H1 (cell line): ENCODE results near the gene ZNF33A.

Experiments used
- CBX5 ChIP-seq: fragments of 300-800, 300-1000 bp; sonication (generic); IDR thresholded peaks from 2 replicates; pipeline ENCODE4 v1.7.1; 2016; ENCODE audit warnings: antibody characterized with exemption, low read length, low read depth
- EP300 ChIP-seq, 2 experiments: IDR thresholded peaks; 1 replicate in 1 of 2; 2 replicates in 1 of 2; pipeline ENCODE4 v1.6.1; 2011 to 2012; ENCODE audit warnings: low read depth in 2 of 2, low read length in 2 of 2, mild to moderate bottlenecking in 2 of 2, borderline replicate concordance in 1 of 2, inconsistent platforms in 1 of 2, moderate library complexity in 1 of 2
- EZH2 ChIP-seq: fragments of 200-600 bp; sonication (generic); IDR thresholded peaks from 2 replicates; pipeline ENCODE4 v1.7.1; 2012; ENCODE audit warnings: low read depth, mild to moderate bottlenecking, moderate library complexity, low read length, inconsistent platforms; ENCODE audit not compliant: severe bottlenecking
- ZNF274 ChIP-seq: IDR thresholded peaks from 2 replicates; pipeline ENCODE4 v1.7.0; 2012; ENCODE audit warnings: low read length, borderline replicate concordance; ENCODE audit errors: extremely low read depth
- TF ChIP-seq, protein P1 (sequence below), 3 experiments: IDR thresholded peaks; 1 replicate in 2 of 3; 2 replicates in 1 of 3; pipeline versions ENCODE4 v1.5.1 to v1.6.1; 2011; ENCODE audit warnings: low read length in 3 of 3, mild to moderate bottlenecking in 3 of 3, inconsistent platforms in 2 of 3, low read depth in 1 of 3, moderate library complexity in 1 of 3; ENCODE audit not compliant: insufficient read depth in 1 of 3; ENCODE audit errors: control extremely low read depth in 1 of 3

DNA sequence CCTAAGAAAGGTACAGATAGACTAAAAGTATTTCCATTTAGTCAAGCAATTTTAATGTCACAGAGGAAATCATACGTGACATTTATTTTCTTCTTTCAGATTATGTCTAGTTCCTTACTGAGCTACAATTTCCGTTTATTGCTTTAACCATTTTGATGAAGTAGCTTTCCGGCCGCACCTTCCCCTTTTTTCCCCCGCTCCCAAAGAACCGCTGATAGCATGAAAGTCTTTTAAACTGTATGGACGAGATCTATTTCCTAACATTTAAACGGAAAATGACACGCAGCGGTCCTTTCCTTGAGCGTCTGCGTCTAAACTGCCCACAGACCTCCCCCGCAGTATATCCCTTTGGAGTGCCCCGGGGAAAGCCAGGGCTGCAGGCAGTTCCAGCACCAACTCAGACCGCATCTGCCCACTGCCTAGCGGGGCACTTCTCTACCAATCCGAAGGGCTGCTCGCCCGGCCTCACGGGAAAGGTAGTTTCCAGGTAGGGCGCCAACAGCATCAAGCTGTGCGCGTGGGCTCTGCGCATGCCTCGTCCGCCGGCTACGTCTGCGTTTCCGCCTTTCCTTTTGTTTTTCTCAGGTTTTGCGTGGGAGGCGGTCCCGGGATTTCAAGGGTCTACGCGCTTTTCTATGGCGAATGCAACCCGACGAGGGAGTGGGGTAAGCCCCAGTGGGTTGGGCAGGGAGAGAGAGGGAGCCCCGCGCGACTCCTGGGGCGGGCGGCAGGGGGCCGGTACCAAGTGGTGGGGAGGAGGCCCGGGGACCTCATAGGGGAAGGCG is at the start of gene ZNF33A:
- TF ChIP-seq, protein P1, sequence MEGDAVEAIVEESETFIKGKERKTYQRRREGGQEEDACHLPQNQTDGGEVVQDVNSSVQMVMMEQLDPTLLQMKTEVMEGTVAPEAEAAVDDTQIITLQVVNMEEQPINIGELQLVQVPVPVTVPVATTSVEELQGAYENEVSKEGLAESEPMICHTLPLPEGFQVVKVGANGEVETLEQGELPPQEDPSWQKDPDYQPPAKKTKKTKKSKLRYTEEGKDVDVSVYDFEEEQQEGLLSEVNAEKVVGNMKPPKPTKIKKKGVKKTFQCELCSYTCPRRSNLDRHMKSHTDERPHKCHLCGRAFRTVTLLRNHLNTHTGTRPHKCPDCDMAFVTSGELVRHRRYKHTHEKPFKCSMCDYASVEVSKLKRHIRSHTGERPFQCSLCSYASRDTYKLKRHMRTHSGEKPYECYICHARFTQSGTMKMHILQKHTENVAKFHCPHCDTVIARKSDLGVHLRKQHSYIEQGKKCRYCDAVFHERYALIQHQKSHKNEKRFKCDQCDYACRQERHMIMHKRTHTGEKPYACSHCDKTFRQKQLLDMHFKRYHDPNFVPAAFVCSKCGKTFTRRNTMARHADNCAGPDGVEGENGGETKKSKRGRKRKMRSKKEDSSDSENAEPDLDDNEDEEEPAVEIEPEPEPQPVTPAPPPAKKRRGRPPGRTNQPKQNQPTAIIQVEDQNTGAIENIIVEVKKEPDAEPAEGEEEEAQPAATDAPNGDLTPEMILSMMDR (IDR thresholded peaks at IDR 0.05; ENCODE audit: control extremely low read depth in 1 of 3, insufficient read depth in 1 of 3, low read depth in 1 of 3, low read length in 3 of 3) = no peak
- no peak for TF ChIP-seq ZNF274
- TF ChIP-seq EP300 (IDR thresholded peaks at IDR 0.05; ENCODE audit: borderline replicate concordance in 1 of 2, low read depth in 2 of 2, low read length in 2 of 2) = no peak
- no peak for TF ChIP-seq EZH2
- TF ChIP-seq CBX5 = no peak
